ENCODE results near the gene RAP1GDS1.
"Not testable (repeated sequence)": the region's sequence is repeated elsewhere in the genome, so short reads cannot be mapped to it uniquely, and the experiment has no call there.

Gene RAP1GDS1

GRCh38 chr4:98260579-98261404 lies at the start of gene RAP1GDS1:
Gene RAP1GDS1, plus strand, starts transcription at chr4:98261384. Its CDS starts 182 bp downstream, at chr4:98261566.
- peak; percentile 95 for DNase-seq

GRCh38 chr4:98222306-98222705 lies 38.9 kb upstream of the RAP1GDS1 start:
- no peak for DNase-seq

GRCh38 chr4:98226396-98226795 lies 34.8 kb upstream of the RAP1GDS1 start:
- DNase-seq: no peak

GRCh38 chr4:98230961-98231360 lies 30.2 kb upstream of the RAP1GDS1 start:
- DNase-seq: no peak

- no peak for DNase-seq
Observed at GRCh38 chr4:98232202-98232601, 29.0 kb upstream of the RAP1GDS1 start.

- no peak for DNase-seq
Observed at GRCh38 chr4:98237204-98237603, 24.0 kb upstream of the RAP1GDS1 start.

GRCh38 chr4:98242063-98242462 lies 19.1 kb upstream of the RAP1GDS1 start:
- no peak for DNase-seq

GRCh38 chr4:98242538-98242937 lies 18.6 kb upstream of the RAP1GDS1 start:
- DNase-seq: no peak

GRCh38 chr4:98245226-98245625 lies 16.0 kb upstream of the RAP1GDS1 start:
- no peak for DNase-seq

GRCh38 chr4:98248934-98249333 lies 12.2 kb upstream of the RAP1GDS1 start:
- no peak for DNase-seq

GRCh38 chr4:98249831-98250230 lies 11.4 kb upstream of the RAP1GDS1 start:
- no peak for DNase-seq

- DNase-seq: no peak
Observed at GRCh38 chr4:98253499-98253898, 7.7 kb upstream of the RAP1GDS1 start.

- peak; percentile 80 for DNase-seq
Observed at GRCh38 chr4:98260047-98260578, 1.1 kb upstream of the RAP1GDS1 start.

- DNase-seq: peak; percentile 52
Observed at GRCh38 chr4:98261405-98262291, 464 bp downstream of the RAP1GDS1 start.

- no peak for DNase-seq
Observed at GRCh38 chr4:98262431-98262830, 1.2 kb downstream of the RAP1GDS1 start.

- no peak for DNase-seq
Observed at GRCh38 chr4:98267498-98267897, 6.3 kb downstream of the RAP1GDS1 start.

GRCh38 chr4:98275145-98275544 lies 14.0 kb downstream of the RAP1GDS1 start:
- no peak for DNase-seq

GRCh38 chr4:98283219-98284189 lies 22.3 kb downstream of the RAP1GDS1 start:
- DNase-seq: no peak

- DNase-seq: no peak
Observed at GRCh38 chr4:98284640-98285046, 23.5 kb downstream of the RAP1GDS1 start.

- no peak for DNase-seq
Observed at GRCh38 chr4:98285676-98286075, 24.5 kb downstream of the RAP1GDS1 start.

- DNase-seq: no peak
Observed at GRCh38 chr4:98287328-98287727, 26.1 kb downstream of the RAP1GDS1 start.

- DNase-seq: not testable (repeated sequence)
Observed at GRCh38 chr4:98288671-98289070, 27.5 kb downstream of the RAP1GDS1 start.

Measured in NCI-H1092 treated with DMSO at 0.1 percent for 48 hours (cell line).